ENCODE measurements around the gene PALLD.

DNA sequence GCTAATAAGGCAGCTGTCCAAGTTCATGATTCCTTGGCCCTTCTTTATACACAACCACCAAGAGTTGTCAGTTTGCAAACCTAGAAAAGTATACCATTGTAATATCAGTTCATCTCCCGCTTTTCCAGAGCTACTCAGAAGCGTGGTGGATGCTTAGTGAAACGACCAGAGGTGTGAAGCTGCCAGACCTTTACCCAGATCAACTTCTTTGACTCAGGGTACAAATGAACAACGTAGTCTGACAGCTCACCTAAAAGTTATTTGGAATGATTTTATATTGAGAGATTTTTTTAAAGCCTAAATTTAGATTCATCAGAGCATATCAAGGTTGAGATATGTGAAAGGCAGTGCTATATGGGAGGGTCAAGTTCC lies 343.5 kb downstream of the PALLD start:
- TF ChIP-seq CTCF (IDR thresholded peaks at IDR 0.05) (no peak), POLR2A (IDR thresholded peaks at IDR 0.05) (no peak)
